Esophagus muscularis mucosa (tissue), 3 donors: ENCODE results near the gene CEP250.

ENCODE experiments used
- POLR2A ChIP-seq: fragments of 450-650 bp; IDR thresholded peaks from one replicate; pipeline ENCODE4 v1.6.1; 2017; ENCODE audit warnings: antibody characterized with exemption, moderate library complexity, mild to moderate bottlenecking, low read depth
- TF ChIP-seq, protein P1 (sequence below), 3 experiments: fragments of 200-600 bp in 2 of 3; fragments of 450-650 bp in 1 of 3; sonication (generic) in 2 of 3; IDR thresholded peaks; one replicate each; pipeline ENCODE4 v1.5.1; 2017 to 2019; ENCODE audit warnings: antibody characterized with exemption in 3 of 3, mild to moderate bottlenecking in 2 of 3, moderate library complexity in 1 of 3

GRCh38 chr20:35447082-35447789, 8.2 kb upstream of the CEP250 start:
- TF ChIP-seq, protein P1, sequence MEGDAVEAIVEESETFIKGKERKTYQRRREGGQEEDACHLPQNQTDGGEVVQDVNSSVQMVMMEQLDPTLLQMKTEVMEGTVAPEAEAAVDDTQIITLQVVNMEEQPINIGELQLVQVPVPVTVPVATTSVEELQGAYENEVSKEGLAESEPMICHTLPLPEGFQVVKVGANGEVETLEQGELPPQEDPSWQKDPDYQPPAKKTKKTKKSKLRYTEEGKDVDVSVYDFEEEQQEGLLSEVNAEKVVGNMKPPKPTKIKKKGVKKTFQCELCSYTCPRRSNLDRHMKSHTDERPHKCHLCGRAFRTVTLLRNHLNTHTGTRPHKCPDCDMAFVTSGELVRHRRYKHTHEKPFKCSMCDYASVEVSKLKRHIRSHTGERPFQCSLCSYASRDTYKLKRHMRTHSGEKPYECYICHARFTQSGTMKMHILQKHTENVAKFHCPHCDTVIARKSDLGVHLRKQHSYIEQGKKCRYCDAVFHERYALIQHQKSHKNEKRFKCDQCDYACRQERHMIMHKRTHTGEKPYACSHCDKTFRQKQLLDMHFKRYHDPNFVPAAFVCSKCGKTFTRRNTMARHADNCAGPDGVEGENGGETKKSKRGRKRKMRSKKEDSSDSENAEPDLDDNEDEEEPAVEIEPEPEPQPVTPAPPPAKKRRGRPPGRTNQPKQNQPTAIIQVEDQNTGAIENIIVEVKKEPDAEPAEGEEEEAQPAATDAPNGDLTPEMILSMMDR (IDR thresholded peaks at IDR 0.05) = peak; percentile 92 to 100 (median 95)
- TF ChIP-seq POLR2A = no peak
